DOHH2 (cell line): ENCODE results near the gene ANGPT4.

Source experiments
- H3F3A ChIP-seq: fragments of 200-600 bp; sonication (generic), shearing (Covaris generic); 2 replicates; pipeline ENCODE4 v1.6.0; 2016; ENCODE audit warnings: antibody characterized with exemption, mild to moderate bottlenecking; ENCODE audit not compliant: control insufficient read depth, insufficient read depth
- H3K27ac ChIP-seq: fragments of 200-600 bp; sonication (generic); 2 replicates; pipeline ENCODE4 v1.5.1; 2014; ENCODE audit warnings: low read depth, mild to moderate bottlenecking, low read length, moderate library complexity
- H3K27me3 ChIP-seq: fragments of 200-600 bp; sonication (generic); 2 replicates; pipeline ENCODE4 v1.6.1; 2014; ENCODE audit warnings: mild to moderate bottlenecking, low read length, mixed read lengths; ENCODE audit not compliant: control insufficient read depth
- H3K36me3 ChIP-seq: fragments of 200-600 bp; sonication (generic); 2 replicates; pipeline ENCODE4 v1.6.1; 2014; ENCODE audit warnings: mild to moderate bottlenecking, low read length, moderate library complexity, mixed read lengths; ENCODE audit not compliant: control insufficient read depth
- H3K4me1 ChIP-seq: fragments of 200-600 bp; sonication (generic); 2 replicates; pipeline ENCODE4 v1.6.1; 2014; ENCODE audit warnings: mild to moderate bottlenecking, low read length, mixed read lengths; ENCODE audit not compliant: control insufficient read depth
- H3K4me2 ChIP-seq: fragments of 200-600 bp; sonication (generic); 2 replicates; pipeline ENCODE4 v1.6.0; 2014; ENCODE audit warnings: mild to moderate bottlenecking, low read length, moderate library complexity
- H3K4me3 ChIP-seq: fragments of 200-600 bp; sonication (generic); 2 replicates; pipeline ENCODE4 v1.5.1; 2014; ENCODE audit warnings: mild to moderate bottlenecking, low read length, mixed read lengths
- H3K79me2 ChIP-seq: fragments of 200-600 bp; sonication (generic); 2 replicates; pipeline ENCODE4 v1.6.1; 2014; ENCODE audit warnings: mild to moderate bottlenecking, low read length, mixed read lengths; ENCODE audit not compliant: control insufficient read depth
- H3K9me2 ChIP-seq: fragments of 200-600 bp; sonication (generic); replicated peaks from 2 replicates; pipeline ENCODE4 v1.6.1; 2014; ENCODE audit warnings: mild to moderate bottlenecking, low read length, mixed read lengths; ENCODE audit not compliant: control insufficient read depth
- H3K9me3 ChIP-seq: fragments of 200-600 bp; sonication (generic); 2 replicates; pipeline ENCODE4 v1.6.1; 2014; ENCODE audit warnings: antibody characterized with exemption, low read length, mixed read lengths; ENCODE audit not compliant: control insufficient read depth, insufficient read depth
- H4K20me1 ChIP-seq: fragments of 200-600 bp; sonication (generic); 2 replicates; pipeline ENCODE4 v1.6.0; 2014; ENCODE audit warnings: low read depth, mild to moderate bottlenecking, antibody characterized with exemption, low read length, moderate library complexity; ENCODE audit not compliant: control insufficient read depth, insufficient read depth
- EZH2phosphoT487 ChIP-seq: fragments of 200-600 bp; sonication (generic); IDR thresholded peaks from 2 replicates; pipeline ENCODE4 v1.6.1; 2017; ENCODE audit warnings: borderline replicate concordance, mild to moderate bottlenecking, antibody characterized with exemption, low read length, moderate library complexity, mixed read lengths
- TF ChIP-seq, protein P1 (sequence below): fragments of 200-600 bp; sonication (generic); IDR thresholded peaks from one replicate; pipeline ENCODE4 v1.5.1; 2014; ENCODE audit warnings: antibody characterized with exemption, mild to moderate bottlenecking, low read depth, low read length; ENCODE audit not compliant: poor library complexity, severe bottlenecking

ANGPT4 gene

DNA sequence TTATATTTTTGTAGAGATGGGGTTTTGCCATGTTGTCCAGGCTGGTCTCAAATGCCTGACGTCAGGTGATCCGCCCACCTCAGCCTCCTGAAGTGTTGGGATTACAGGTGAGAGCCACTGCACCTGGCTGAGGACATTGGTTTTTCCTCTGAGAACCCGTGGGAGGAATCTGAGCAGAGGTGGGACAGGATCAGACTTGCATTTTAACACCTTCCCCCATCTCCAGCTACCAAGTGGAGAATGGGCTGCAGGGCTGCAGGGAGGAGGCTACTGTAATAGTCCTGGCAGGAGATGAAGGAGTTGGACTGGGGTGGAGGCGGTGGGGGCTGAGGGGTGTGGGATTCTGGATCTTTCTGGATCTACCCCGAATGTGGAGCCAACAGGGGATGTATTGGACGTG is 58.1 kb downstream of the ANGPT4 start:
- H3K4me3 ChIP-seq: no peak overlapping the region
- H3K27ac ChIP-seq: no peak overlapping the region
- H3K79me2 ChIP-seq: no peaks in the 10 kb centered on the region
- peaks cover 5% of the 10 kb centered on the region; the same call in 1 of the 2 replicates for H3K4me1 ChIP-seq
- H3K36me3 ChIP-seq: no peaks in the 10 kb centered on the region
- no peak overlapping the region for H3K4me2 ChIP-seq
- H4K20me1 ChIP-seq: no peaks in the 10 kb centered on the region
- no peaks in the 10 kb centered on the region for H3K9me3 ChIP-seq
- no peaks in the 10 kb centered on the region for H3K27me3 ChIP-seq
- no peaks in the 10 kb centered on the region for H3K9me2 ChIP-seq
- TF ChIP-seq, protein P1, sequence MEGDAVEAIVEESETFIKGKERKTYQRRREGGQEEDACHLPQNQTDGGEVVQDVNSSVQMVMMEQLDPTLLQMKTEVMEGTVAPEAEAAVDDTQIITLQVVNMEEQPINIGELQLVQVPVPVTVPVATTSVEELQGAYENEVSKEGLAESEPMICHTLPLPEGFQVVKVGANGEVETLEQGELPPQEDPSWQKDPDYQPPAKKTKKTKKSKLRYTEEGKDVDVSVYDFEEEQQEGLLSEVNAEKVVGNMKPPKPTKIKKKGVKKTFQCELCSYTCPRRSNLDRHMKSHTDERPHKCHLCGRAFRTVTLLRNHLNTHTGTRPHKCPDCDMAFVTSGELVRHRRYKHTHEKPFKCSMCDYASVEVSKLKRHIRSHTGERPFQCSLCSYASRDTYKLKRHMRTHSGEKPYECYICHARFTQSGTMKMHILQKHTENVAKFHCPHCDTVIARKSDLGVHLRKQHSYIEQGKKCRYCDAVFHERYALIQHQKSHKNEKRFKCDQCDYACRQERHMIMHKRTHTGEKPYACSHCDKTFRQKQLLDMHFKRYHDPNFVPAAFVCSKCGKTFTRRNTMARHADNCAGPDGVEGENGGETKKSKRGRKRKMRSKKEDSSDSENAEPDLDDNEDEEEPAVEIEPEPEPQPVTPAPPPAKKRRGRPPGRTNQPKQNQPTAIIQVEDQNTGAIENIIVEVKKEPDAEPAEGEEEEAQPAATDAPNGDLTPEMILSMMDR: no peak
- no peak for TF ChIP-seq EZH2phosphoT487
- H3F3A ChIP-seq: no peaks in the 10 kb centered on the region

- no peaks in the 10 kb centered on the region for H4K20me1 ChIP-seq
- H3K4me3 ChIP-seq: no peak overlapping the region
- H3K9me3 ChIP-seq: no peaks in the 10 kb centered on the region
- H3K4me2 ChIP-seq: no peak overlapping the region
- peaks cover 5% of the 10 kb centered on the region; the same call in 1 of the 2 replicates for H3K4me1 ChIP-seq
- no peaks in the 10 kb centered on the region for H3K36me3 ChIP-seq
- no peaks in the 10 kb centered on the region for H3K79me2 ChIP-seq
- H3K27ac ChIP-seq: no peak overlapping the region
- H3K9me2 ChIP-seq: no peaks in the 10 kb centered on the region
- H3K27me3 ChIP-seq: no peaks in the 10 kb centered on the region
- H3F3A ChIP-seq: no peaks in the 10 kb centered on the region
- TF ChIP-seq, protein P1: no peak
- TF ChIP-seq EZH2phosphoT487: no peak
These were observed 59.8 kb downstream of the ANGPT4 start for GRCh38 chr20:856361-856775.

DNA sequence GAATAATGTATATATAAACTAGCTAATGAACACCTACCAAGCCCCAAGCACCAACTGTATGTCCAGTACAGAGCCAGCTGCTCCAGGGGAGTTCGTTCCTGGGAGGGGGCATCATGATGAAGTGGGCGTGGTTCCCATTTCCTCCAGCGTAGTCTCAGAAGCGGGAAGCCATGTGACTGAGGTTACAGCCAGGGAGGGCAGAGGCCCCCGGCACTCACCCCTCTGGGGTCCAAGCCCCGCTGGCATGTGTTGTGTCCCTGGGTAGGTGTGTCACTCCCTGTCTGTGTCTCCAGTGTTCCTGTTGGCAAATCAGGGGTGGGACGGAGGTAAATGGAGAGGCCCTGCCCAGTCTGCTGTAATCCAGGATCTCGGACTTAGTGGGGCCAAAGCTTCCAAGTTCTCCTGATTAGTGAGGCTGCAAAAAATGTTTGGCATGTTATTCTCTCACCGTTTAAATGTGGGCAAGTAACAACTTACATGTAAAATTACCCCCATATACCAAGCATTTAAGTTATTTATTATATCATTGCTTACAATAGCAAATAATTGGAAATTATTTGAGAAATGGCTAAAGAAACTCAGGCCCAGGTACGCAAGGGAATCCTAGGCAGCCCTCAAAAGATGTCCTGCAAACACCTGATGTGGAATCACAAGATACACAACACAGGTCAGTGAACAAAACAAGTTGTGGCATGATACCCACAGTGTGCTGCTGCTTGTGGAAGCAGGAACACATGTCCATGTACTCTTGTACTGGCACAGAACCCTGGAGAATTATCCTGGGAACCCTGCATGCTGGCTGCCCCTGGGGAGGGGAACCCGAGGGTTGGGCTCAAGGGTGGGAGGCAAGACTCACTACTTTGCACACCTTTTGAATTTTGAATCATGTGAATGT is 60.4 kb downstream of the ANGPT4 start:
- H3K27ac ChIP-seq: no peak overlapping the region
- H3K27me3 ChIP-seq: no peaks in the 10 kb centered on the region
- no peak overlapping the region for H3K4me3 ChIP-seq
- H4K20me1 ChIP-seq: no peaks in the 10 kb centered on the region
- TF ChIP-seq EZH2phosphoT487: no peak
- TF ChIP-seq, protein P1: no peak
- H3K4me2 ChIP-seq: no peak overlapping the region
- H3K9me3 ChIP-seq: no peaks in the 10 kb centered on the region
- H3K36me3 ChIP-seq: no peaks in the 10 kb centered on the region
- H3F3A ChIP-seq: no peaks in the 10 kb centered on the region
- H3K9me2 ChIP-seq: no peaks in the 10 kb centered on the region
- H3K4me1 ChIP-seq: peaks cover 6% of the 10 kb centered on the region
- no peaks in the 10 kb centered on the region for H3K79me2 ChIP-seq
